ENCODE measurements around the gene RGS17. TPM values are rescaled to one million over a fixed set of nuclear protein-coding genes. Genes with fewer than 3 reads are reported as not detected.

The RGS17 gene
- total and polyA plus RNA-seq, 2 of the 13 experiments (the other 11 are each of a cell fraction or from before 2014, with no cell fraction given), result 0.04 TPM; not detected in 1

DNA sequence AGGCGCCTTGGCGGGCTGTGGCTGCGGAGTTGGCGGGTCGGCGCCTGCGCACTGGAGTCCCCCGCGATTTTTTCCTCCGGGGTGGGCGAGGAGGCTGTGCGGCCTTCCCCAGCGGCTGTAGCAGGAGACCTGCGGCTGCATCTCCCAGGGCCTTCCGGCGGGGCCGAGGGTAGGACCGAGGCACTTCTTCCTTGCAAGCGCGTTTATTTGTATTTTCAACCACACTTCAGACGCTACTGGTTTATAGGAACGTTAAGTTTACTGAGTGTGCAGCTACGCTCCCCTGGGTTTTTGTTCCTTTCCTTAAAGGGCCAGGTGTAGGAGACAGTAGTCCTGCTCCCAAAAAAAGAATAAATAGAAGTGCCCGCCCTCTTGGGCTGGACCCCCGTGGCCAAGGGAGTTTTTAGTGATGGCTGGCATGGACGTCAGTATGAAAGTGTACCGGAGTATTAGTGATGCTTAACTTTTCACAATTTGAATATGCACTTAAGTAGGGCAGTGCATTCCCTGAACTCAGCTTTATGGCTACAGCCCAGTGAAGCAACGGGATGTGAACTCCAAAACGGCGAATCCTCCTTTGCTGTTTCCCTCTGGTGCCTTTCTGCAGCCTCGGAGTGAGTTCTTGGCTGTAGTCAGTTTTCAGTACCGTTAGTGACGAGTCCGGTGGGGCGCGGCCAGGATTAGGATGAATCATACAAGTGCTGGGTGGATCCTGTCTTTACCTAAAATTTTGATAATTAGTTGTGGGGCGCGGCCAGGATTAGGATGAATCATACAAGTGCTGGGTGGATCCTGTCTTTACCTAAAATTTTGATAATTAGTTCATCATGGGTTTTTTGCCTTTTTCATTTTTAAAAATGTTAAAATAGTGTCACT lies 147.2 kb downstream of the RGS17 start (continued):
- TF ChIP-seq, protein P1, sequence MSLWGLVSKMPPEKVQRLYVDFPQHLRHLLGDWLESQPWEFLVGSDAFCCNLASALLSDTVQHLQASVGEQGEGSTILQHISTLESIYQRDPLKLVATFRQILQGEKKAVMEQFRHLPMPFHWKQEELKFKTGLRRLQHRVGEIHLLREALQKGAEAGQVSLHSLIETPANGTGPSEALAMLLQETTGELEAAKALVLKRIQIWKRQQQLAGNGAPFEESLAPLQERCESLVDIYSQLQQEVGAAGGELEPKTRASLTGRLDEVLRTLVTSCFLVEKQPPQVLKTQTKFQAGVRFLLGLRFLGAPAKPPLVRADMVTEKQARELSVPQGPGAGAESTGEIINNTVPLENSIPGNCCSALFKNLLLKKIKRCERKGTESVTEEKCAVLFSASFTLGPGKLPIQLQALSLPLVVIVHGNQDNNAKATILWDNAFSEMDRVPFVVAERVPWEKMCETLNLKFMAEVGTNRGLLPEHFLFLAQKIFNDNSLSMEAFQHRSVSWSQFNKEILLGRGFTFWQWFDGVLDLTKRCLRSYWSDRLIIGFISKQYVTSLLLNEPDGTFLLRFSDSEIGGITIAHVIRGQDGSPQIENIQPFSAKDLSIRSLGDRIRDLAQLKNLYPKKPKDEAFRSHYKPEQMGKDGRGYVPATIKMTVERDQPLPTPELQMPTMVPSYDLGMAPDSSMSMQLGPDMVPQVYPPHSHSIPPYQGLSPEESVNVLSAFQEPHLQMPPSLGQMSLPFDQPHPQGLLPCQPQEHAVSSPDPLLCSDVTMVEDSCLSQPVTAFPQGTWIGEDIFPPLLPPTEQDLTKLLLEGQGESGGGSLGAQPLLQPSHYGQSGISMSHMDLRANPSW (CRISPR knock-in tag; IDR thresholded peaks at IDR 0.05; ENCODE audit: borderline replicate concordance), result 0 out of 2 replicates have a peak, but pooled peaks have one; percentile 80
- no peak for TF ChIP-seq CBX2 (IDR thresholded peaks at IDR 0.05; ENCODE audit: low read depth, low read length)
- no peak for TF ChIP-seq CBX2 (CRISPR knock-in tag; IDR thresholded peaks at IDR 0.05; ENCODE audit: low read depth)
- TF ChIP-seq MYNN (CRISPR knock-in tag; IDR thresholded peaks at IDR 0.05; ENCODE audit: low read depth), result no peak; the same call in 1 of the 2 replicates
- no peak for TF ChIP-seq ZNF570 (CRISPR knock-in tag; IDR thresholded peaks at IDR 0.05; ENCODE audit: borderline replicate concordance)
- no peak for TF ChIP-seq ATM (IDR thresholded peaks at IDR 0.05; ENCODE audit: borderline replicate concordance)
- TF ChIP-seq, protein P2, sequence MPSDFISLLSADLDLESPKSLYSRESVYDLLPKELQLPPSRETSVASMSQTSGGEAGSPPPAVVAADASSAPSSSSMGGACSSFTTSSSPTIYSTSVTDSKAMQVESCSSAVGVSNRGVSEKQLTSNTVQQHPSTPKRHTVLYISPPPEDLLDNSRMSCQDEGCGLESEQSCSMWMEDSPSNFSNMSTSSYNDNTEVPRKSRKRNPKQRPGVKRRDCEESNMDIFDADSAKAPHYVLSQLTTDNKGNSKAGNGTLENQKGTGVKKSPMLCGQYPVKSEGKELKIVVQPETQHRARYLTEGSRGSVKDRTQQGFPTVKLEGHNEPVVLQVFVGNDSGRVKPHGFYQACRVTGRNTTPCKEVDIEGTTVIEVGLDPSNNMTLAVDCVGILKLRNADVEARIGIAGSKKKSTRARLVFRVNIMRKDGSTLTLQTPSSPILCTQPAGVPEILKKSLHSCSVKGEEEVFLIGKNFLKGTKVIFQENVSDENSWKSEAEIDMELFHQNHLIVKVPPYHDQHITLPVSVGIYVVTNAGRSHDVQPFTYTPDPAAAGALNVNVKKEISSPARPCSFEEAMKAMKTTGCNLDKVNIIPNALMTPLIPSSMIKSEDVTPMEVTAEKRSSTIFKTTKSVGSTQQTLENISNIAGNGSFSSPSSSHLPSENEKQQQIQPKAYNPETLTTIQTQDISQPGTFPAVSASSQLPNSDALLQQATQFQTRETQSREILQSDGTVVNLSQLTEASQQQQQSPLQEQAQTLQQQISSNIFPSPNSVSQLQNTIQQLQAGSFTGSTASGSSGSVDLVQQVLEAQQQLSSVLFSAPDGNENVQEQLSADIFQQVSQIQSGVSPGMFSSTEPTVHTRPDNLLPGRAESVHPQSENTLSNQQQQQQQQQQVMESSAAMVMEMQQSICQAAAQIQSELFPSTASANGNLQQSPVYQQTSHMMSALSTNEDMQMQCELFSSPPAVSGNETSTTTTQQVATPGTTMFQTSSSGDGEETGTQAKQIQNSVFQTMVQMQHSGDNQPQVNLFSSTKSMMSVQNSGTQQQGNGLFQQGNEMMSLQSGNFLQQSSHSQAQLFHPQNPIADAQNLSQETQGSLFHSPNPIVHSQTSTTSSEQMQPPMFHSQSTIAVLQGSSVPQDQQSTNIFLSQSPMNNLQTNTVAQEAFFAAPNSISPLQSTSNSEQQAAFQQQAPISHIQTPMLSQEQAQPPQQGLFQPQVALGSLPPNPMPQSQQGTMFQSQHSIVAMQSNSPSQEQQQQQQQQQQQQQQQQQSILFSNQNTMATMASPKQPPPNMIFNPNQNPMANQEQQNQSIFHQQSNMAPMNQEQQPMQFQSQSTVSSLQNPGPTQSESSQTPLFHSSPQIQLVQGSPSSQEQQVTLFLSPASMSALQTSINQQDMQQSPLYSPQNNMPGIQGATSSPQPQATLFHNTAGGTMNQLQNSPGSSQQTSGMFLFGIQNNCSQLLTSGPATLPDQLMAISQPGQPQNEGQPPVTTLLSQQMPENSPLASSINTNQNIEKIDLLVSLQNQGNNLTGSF (CRISPR knock-in tag; IDR thresholded peaks at IDR 0.05), result 0 out of 2 replicates have a peak, but pooled peaks have one; percentile 27
- peak; percentile 45; the same call in 1 of the 2 replicates for TF ChIP-seq FLYWCH1 (CRISPR knock-in tag; IDR thresholded peaks at IDR 0.05)
- TF ChIP-seq, protein P3, sequence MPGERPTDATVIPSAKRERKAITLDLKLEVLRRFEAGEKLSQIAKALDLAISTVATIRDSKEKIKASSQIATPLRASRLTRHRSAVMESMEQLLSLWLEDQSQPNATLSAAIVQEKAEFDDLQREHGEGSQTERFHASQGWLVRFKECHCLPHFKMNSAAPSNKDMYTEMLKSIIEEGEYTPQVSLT (CRISPR knock-in tag; IDR thresholded peaks at IDR 0.05; ENCODE audit: borderline replicate concordance, low read depth), result no peak
- no peak for TF ChIP-seq MXD4 (CRISPR knock-in tag; IDR thresholded peaks at IDR 0.05)
- no peak for TF ChIP-seq EEA1 (CRISPR knock-in tag; IDR thresholded peaks at IDR 0.05; ENCODE audit: borderline replicate concordance)
- TF ChIP-seq JUND (CRISPR knock-in tag; IDR thresholded peaks at IDR 0.05), result no peak
- TF ChIP-seq SIX1 (CRISPR knock-in tag; IDR thresholded peaks at IDR 0.05; ENCODE audit: borderline replicate concordance), result no peak
- TF ChIP-seq, protein P4, sequence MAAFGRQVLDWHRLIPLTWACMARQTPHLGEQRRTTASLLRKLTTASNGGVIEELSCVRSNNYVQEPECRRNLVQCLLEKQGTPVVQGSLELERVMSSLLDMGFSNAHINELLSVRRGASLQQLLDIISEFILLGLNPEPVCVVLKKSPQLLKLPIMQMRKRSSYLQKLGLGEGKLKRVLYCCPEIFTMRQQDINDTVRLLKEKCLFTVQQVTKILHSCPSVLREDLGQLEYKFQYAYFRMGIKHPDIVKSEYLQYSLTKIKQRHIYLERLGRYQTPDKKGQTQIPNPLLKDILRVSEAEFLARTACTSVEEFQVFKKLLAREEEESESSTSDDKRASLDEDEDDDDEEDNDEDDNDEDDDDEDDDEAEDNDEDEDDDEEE (CRISPR knock-in tag; IDR thresholded peaks at IDR 0.05), result peak; percentile 62
- TF ChIP-seq, protein P5, sequence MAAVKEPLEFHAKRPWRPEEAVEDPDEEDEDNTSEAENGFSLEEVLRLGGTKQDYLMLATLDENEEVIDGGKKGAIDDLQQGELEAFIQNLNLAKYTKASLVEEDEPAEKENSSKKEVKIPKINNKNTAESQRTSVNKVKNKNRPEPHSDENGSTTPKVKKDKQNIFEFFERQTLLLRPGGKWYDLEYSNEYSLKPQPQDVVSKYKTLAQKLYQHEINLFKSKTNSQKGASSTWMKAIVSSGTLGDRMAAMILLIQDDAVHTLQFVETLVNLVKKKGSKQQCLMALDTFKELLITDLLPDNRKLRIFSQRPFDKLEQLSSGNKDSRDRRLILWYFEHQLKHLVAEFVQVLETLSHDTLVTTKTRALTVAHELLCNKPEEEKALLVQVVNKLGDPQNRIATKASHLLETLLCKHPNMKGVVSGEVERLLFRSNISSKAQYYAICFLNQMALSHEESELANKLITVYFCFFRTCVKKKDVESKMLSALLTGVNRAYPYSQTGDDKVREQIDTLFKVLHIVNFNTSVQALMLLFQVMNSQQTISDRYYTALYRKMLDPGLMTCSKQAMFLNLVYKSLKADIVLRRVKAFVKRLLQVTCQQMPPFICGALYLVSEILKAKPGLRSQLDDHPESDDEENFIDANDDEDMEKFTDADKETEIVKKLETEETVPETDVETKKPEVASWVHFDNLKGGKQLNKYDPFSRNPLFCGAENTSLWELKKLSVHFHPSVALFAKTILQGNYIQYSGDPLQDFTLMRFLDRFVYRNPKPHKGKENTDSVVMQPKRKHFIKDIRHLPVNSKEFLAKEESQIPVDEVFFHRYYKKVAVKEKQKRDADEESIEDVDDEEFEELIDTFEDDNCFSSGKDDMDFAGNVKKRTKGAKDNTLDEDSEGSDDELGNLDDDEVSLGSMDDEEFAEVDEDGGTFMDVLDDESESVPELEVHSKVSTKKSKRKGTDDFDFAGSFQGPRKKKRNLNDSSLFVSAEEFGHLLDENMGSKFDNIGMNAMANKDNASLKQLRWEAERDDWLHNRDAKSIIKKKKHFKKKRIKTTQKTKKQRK (IDR thresholded peaks at IDR 0.05; ENCODE audit: low read length), result no peak
